MG63 (cell line): ENCODE data around the gene HCN3. TPM values are rescaled to one million over a fixed set of nuclear protein-coding genes. Genes with fewer than 3 reads are reported as not detected.
"Not testable (repeated sequence)": the region's sequence is repeated elsewhere in the genome, so short reads cannot be mapped to it uniquely, and the experiment has no call there.

Experiments used
- DNase-seq: peaks from one replicate; pipeline ENCODE4 v3.0.0-alpha.2; 2020
- H3K27me3 ChIP-seq: fragments of 250-450 bp; sonication (Bioruptor Pico); 2 replicates; pipeline ENCODE4 v1.5.1; 2020; ENCODE audit warnings: mild to moderate bottlenecking, moderate library complexity
- H3K36me3 ChIP-seq: fragments of 250-450 bp; sonication (Bioruptor Pico); 2 replicates; pipeline ENCODE4 v1.5.1; 2020; ENCODE audit warnings: mild to moderate bottlenecking, moderate library complexity
- H3K4me3 ChIP-seq: fragments of 250-450 bp; sonication (Bioruptor Pico); 2 replicates; pipeline ENCODE4 v1.5.1; 2020; ENCODE audit warnings: mild to moderate bottlenecking, moderate library complexity
- H3K9me3 ChIP-seq: fragments of 250-450 bp; sonication (Bioruptor Pico); 2 replicates; pipeline ENCODE4 v1.5.1; 2020; ENCODE audit warnings: mild to moderate bottlenecking, moderate library complexity
- total RNA-seq: library from RNA; depleted of rRNA; stranded (reverse); fragments of >200 nt; shearing (Covaris generic); gene quantifications from 2 replicates; pipeline ENCODE4 v1.2.3, GENCODE V29; 2014; ENCODE audit warnings: low replicate concordance

HCN3 gene
- total RNA-seq, 1 experiment from 2014 or later, result 1.2 TPM

GRCh38 chr1:155319536-155319935 lies 42.3 kb downstream of the HCN3 start:
- DNase-seq, result no peak
- peaks cover 47% of the 10 kb centered on the region for H3K36me3 ChIP-seq
- no peaks in the 10 kb centered on the region for H3K27me3 ChIP-seq
- no peaks in the 10 kb centered on the region for H3K9me3 ChIP-seq
- H3K4me3 ChIP-seq, result no peak overlapping the region

GRCh38 chr1:155320252-155320651 lies 43.0 kb downstream of the HCN3 start:
- H3K4me3 ChIP-seq, result no peak overlapping the region

GRCh38 chr1:155320661-155321617 lies 43.7 kb downstream of the HCN3 start, which contains the start of gene RUSC1:
Gene RUSC1, plus strand, starts transcription at chr1:155320894. Its CDS starts 880 bp downstream, at chr1:155321774.
- DNase-seq, result no peak

More at GRCh38 chr1:155320252-155320651, 43.0 kb downstream of the HCN3 start:
- no peak for DNase-seq
- H3K9me3 ChIP-seq, result no peaks in the 10 kb centered on the region
- H3K36me3 ChIP-seq, result peaks cover 41% of the 10 kb centered on the region
- H3K27me3 ChIP-seq, result no peaks in the 10 kb centered on the region

GRCh38 chr1:155321639-155322503 lies 44.6 kb downstream of the HCN3 start:
- peak overlapping the region; percentile 79 for H3K4me3 ChIP-seq
- H3K36me3 ChIP-seq, result peaks cover 41% of the 10 kb centered on the region
- no peak for DNase-seq
- H3K9me3 ChIP-seq, result no peaks in the 10 kb centered on the region
- H3K27me3 ChIP-seq, result no peaks in the 10 kb centered on the region

More at GRCh38 chr1:155320661-155321617, 43.7 kb downstream of the HCN3 start, which contains the start of gene RUSC1:
- no peak within 1 kb of the TSS for H3K4me3 ChIP-seq
- no peaks in the 10 kb centered on the region for H3K27me3 ChIP-seq
- H3K36me3 ChIP-seq, result peaks cover 45% of the 10 kb centered on the region
- no peaks in the 10 kb centered on the region for H3K9me3 ChIP-seq

GRCh38 chr1:155322571-155322952 lies 45.3 kb downstream of the HCN3 start:
- H3K36me3 ChIP-seq, result peaks cover 41% of the 10 kb centered on the region
- no peaks in the 10 kb centered on the region for H3K27me3 ChIP-seq
- peak overlapping the region; percentile 79 for H3K4me3 ChIP-seq
- DNase-seq, result no peak
- no peaks in the 10 kb centered on the region for H3K9me3 ChIP-seq

- peak; percentile 98 for DNase-seq
- Histone ChIP-seq H3K27me3 (no peaks in the 10 kb centered on the region), H3K9me3 (no peaks in the 10 kb centered on the region), H3K4me3 (peak overlapping the region; percentile 79), H3K36me3 (peaks cover 41% of the 10 kb centered on the region)
Observed at GRCh38 chr1:155322953-155323728, 45.9 kb downstream of the HCN3 start.

GRCh38 chr1:155323729-155324036 lies 46.4 kb downstream of the HCN3 start:
- Histone ChIP-seq H3K27me3 (no peaks in the 10 kb centered on the region), H3K4me3 (peak overlapping the region; percentile 79), H3K9me3 (no peaks in the 10 kb centered on the region), H3K36me3 (peaks cover 41% of the 10 kb centered on the region)
- peak; percentile 92 for DNase-seq

- H3K27me3 ChIP-seq, result no peaks in the 10 kb centered on the region
- DNase-seq, result peak; percentile 99
- peak overlapping the region; percentile 79 for H3K4me3 ChIP-seq
- H3K9me3 ChIP-seq, result no peaks in the 10 kb centered on the region
- peaks cover 39% of the 10 kb centered on the region for H3K36me3 ChIP-seq
Observed at GRCh38 chr1:155324037-155324716, 46.9 kb downstream of the HCN3 start.

GRCh38 chr1:155324717-155325602 lies 47.7 kb downstream of the HCN3 start:
- peak; percentile 61 for DNase-seq
- Histone ChIP-seq H3K9me3 (no peaks in the 10 kb centered on the region), H3K27me3 (no peaks in the 10 kb centered on the region), H3K36me3 (peaks cover 44% of the 10 kb centered on the region), H3K4me3 (peak overlapping the region; percentile 79)

- peak overlapping the region; percentile 79 for H3K4me3 ChIP-seq
- peaks cover 46% of the 10 kb centered on the region for H3K36me3 ChIP-seq
- no peak for DNase-seq
- H3K9me3 ChIP-seq, result no peaks in the 10 kb centered on the region
- H3K27me3 ChIP-seq, result no peaks in the 10 kb centered on the region
Observed at GRCh38 chr1:155325603-155325893, 48.3 kb downstream of the HCN3 start.

GRCh38 chr1:155326020-155326526 lies 48.8 kb downstream of the HCN3 start:
- DNase-seq, result no peak
- Histone ChIP-seq H3K27me3 (no peaks in the 10 kb centered on the region), H3K4me3 (no peak overlapping the region)

GRCh38 chr1:155326631-155327037 lies 49.4 kb downstream of the HCN3 start:
- H3K9me3 ChIP-seq, result no peaks in the 10 kb centered on the region
- no peak for DNase-seq
- H3K36me3 ChIP-seq, result peaks cover 51% of the 10 kb centered on the region
- no peaks in the 10 kb centered on the region for H3K27me3 ChIP-seq
- no peak overlapping the region for H3K4me3 ChIP-seq

More at GRCh38 chr1:155326020-155326526, 48.8 kb downstream of the HCN3 start:
- Histone ChIP-seq H3K9me3 (no peaks in the 10 kb centered on the region), H3K36me3 (peaks cover 49% of the 10 kb centered on the region)

GRCh38 chr1:155327981-155328380 lies 50.7 kb downstream of the HCN3 start:
- Histone ChIP-seq H3K27me3 (no peaks in the 10 kb centered on the region), H3K36me3 (peaks cover 49% of the 10 kb centered on the region), H3K4me3 (no peak overlapping the region), H3K9me3 (no peaks in the 10 kb centered on the region)
- no peak for DNase-seq

GRCh38 chr1:155328856-155329255 lies 51.6 kb downstream of the HCN3 start:
- H3K9me3 ChIP-seq, DNase-seq, H3K27me3 ChIP-seq, H3K4me3 ChIP-seq: not testable (repeated sequence)
- peaks cover 55% of the 10 kb centered on the region for H3K36me3 ChIP-seq

GRCh38 chr1:155329980-155330598 lies 52.8 kb downstream of the HCN3 start:
- no peaks in the 10 kb centered on the region for H3K9me3 ChIP-seq
- no peak overlapping the region for H3K4me3 ChIP-seq
- H3K27me3 ChIP-seq, result no peaks in the 10 kb centered on the region
- no peak for DNase-seq
- H3K36me3 ChIP-seq, result peaks cover 55% of the 10 kb centered on the region
